ENCODE results near the gene MLIP.
"Not testable (repeated sequence)": the region's sequence is repeated elsewhere in the genome, so short reads cannot be mapped to it uniquely, and the experiment has no call there.

Gene MLIP

DNA sequence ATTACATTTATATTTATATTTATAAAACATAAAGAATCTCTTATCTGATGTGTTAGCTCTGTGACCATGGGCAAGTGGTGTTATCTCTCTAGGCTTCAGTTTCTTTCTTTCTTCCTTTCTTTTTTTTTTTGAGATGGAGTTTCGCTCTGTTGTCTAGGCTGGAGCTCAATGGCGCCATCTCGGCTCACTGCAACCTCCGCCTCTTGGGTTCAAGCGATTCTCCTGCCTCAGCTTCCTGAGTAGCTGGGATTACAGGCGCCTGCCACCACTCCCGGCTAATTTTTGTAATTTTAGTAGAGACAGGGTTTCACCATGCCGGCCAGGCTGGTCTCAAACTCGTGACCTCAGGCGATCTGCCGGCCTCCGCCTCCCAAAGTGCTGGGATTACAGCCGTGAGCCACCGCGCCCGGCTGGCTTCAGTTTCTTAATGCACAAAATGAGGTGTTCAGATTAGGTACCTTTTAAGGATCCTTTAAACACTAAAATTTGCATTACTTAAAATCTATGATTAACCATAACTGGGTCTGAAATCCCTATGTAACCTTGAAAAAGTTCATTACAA lies 92.3 kb downstream of the MLIP start:
- H4K91ac ChIP-seq (ENCODE audit: low read depth, low read length), result not testable (repeated sequence)

DNA sequence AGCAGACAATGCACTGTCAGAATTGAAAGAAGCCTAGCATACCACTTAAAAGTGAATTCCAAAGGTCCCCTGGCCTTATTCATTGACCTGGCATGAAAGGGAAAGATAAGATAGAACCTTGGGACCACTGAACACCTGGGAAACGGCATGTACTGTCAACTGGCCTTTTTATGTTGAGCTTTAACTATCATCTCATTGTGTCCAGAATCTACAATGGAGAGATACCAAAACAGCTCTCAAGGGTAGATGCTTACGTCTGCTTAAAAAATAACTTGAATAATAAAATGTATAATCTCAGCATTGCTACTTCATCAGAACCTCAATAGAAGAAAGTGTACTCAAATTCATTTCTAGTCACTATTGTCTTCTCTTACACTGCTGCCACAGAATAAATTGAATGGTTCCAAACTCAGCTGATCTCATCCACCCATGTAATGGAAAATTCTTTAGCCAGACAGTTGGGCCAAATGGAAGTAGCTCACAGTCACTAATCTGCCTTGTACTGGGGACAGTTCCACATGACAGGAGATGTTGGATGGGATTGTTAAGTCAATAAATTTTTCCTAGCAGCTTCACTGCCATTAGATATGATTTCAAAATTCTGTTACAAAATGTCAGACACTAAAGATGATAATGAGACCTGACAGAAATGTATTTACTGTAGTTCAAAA lies 93.8 kb downstream of the MLIP start:
- H4K12ac ChIP-seq (ENCODE audit: low read depth, low read length), result no peak overlapping the region
- no peak overlapping the region for H2AK5ac ChIP-seq (ENCODE audit: low read length)
- no CpG with 5 or more reads among the region's 2 CpGs for WGBS (ENCODE audit: extremely low coverage, insufficient coverage, insufficient read length)
- no peak overlapping the region for H3K4ac ChIP-seq (ENCODE audit: low read depth, low read length)
- H4K91ac ChIP-seq (ENCODE audit: low read depth, low read length), result no peak overlapping the region
- no peak overlapping the region for H2BK120ac ChIP-seq (ENCODE audit: insufficient read depth, low read length, poor library complexity)
- H3K27ac ChIP-seq (ENCODE audit: low read depth, low read length), result no peak overlapping the region
- no peak overlapping the region for H3K4me2 ChIP-seq (ENCODE audit: low read length)
- H3K9ac ChIP-seq (ENCODE audit: low read length), result no peak overlapping the region
- H3K79me1 ChIP-seq (ENCODE audit: low read length), result no peaks in the 10 kb centered on the region
- DNase-seq, result peak; percentile 39 to 83
- H3K14ac ChIP-seq (ENCODE audit: low read length), result no peak overlapping the region
- H3K23ac ChIP-seq (ENCODE audit: low read length), result no peak overlapping the region
- H3K79me2 ChIP-seq (ENCODE audit: control insufficient read depth, insufficient read depth, low read length, poor library complexity), result no peaks in the 10 kb centered on the region
- no peak overlapping the region for H2BK5ac ChIP-seq (ENCODE audit: low read depth, low read length, poor library complexity)
- no peak overlapping the region for H4K8ac ChIP-seq (ENCODE audit: low read depth, low read length)
- no peak overlapping the region for H3K4me3 ChIP-seq (ENCODE audit: low read depth, low read length)
- H3K4me1 ChIP-seq (ENCODE audit: control insufficient read depth in 1 of 2, insufficient read depth in 2 of 2, low read length in 2 of 2), result peaks cover 0 to 2% of the 10 kb centered on the region in 2 experiments
- H3K27me3 ChIP-seq (ENCODE audit: insufficient read depth, low read length), result no peaks in the 10 kb centered on the region
- H3K36me3 ChIP-seq (ENCODE audit: control insufficient read depth in 1 of 2, insufficient read depth in 2 of 2, low read length in 2 of 2), result no peaks in the 10 kb centered on the region
- no peak overlapping the region for H3K18ac ChIP-seq (ENCODE audit: low read length)
- H2BK12ac ChIP-seq (ENCODE audit: low read length), result no peak overlapping the region
- H2AFZ ChIP-seq (ENCODE audit: insufficient read depth, low read length, poor library complexity), result no peak overlapping the region
- H3K9me3 ChIP-seq (ENCODE audit: insufficient read depth, low read depth, low read length), result no peaks in the 10 kb centered on the region

More for the DNA sequence above, 92.3 kb downstream of the MLIP start:
- not testable (repeated sequence) for H3K4me1 ChIP-seq (ENCODE audit: control insufficient read depth in 1 of 2, insufficient read depth in 2 of 2, low read length in 2 of 2); H3K14ac ChIP-seq (ENCODE audit: low read length); H2AK5ac ChIP-seq (ENCODE audit: low read length); H3K27ac ChIP-seq (ENCODE audit: low read depth, low read length); H3K18ac ChIP-seq (ENCODE audit: low read length); H4K12ac ChIP-seq (ENCODE audit: low read depth, low read length); H3K9me3 ChIP-seq (ENCODE audit: insufficient read depth, low read depth, low read length); H3K23ac ChIP-seq (ENCODE audit: low read length); H2AFZ ChIP-seq (ENCODE audit: insufficient read depth, low read length, poor library complexity); H3K79me1 ChIP-seq (ENCODE audit: low read length); H2BK5ac ChIP-seq (ENCODE audit: low read depth, low read length, poor library complexity); H3K4ac ChIP-seq (ENCODE audit: low read depth, low read length); H3K79me2 ChIP-seq (ENCODE audit: control insufficient read depth, insufficient read depth, low read length, poor library complexity); H2BK12ac ChIP-seq (ENCODE audit: low read length); H2BK120ac ChIP-seq (ENCODE audit: insufficient read depth, low read length, poor library complexity); H4K8ac ChIP-seq (ENCODE audit: low read depth, low read length); H3K9ac ChIP-seq (ENCODE audit: low read length); H3K27me3 ChIP-seq (ENCODE audit: insufficient read depth, low read length); H3K4me3 ChIP-seq (ENCODE audit: low read depth, low read length); H3K4me2 ChIP-seq (ENCODE audit: low read length); H3K36me3 ChIP-seq (ENCODE audit: control insufficient read depth in 1 of 2, insufficient read depth in 2 of 2, low read length in 2 of 2)
- DNase-seq, result peak; percentile 88 to 89
- no CpG with 5 or more reads among the region's 16 CpGs for WGBS (ENCODE audit: extremely low coverage, insufficient coverage, insufficient read length)

DNA sequence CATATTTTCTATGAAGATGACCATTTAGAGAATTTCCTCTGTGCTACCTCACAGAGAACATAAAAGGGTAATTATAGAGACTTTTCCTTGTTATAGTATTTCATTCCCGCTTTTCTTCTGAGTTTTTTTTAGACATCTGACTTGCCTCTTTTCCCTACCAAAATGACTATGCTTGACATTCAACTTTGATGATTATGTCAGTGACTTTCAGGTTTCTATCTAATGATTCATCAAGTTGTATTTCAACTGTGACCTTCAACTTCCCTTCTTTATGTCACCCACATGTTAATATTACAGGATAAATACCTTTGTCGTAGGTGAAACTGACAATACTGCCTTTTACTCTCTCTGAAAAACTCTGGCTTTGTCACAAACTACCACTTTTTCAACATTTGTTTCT lies 95.3 kb downstream of the MLIP start:
- H3K4ac ChIP-seq (ENCODE audit: low read depth, low read length), result no peak overlapping the region
- peaks cover 0 to 2% of the 10 kb centered on the region in 2 experiments for H3K4me1 ChIP-seq (ENCODE audit: control insufficient read depth in 1 of 2, insufficient read depth in 2 of 2, low read length in 2 of 2)
- DNase-seq, result no peak
- H4K8ac ChIP-seq (ENCODE audit: low read depth, low read length), result no peak overlapping the region
- no peak overlapping the region for H3K18ac ChIP-seq (ENCODE audit: low read length)
- no peak overlapping the region for H4K12ac ChIP-seq (ENCODE audit: low read depth, low read length)
- H3K23ac ChIP-seq (ENCODE audit: low read length), result no peak overlapping the region
- no peaks in the 10 kb centered on the region for H3K36me3 ChIP-seq (ENCODE audit: control insufficient read depth in 1 of 2, insufficient read depth in 2 of 2, low read length in 2 of 2)
- H2BK12ac ChIP-seq (ENCODE audit: low read length), result no peak overlapping the region
- no peak overlapping the region for H3K9ac ChIP-seq (ENCODE audit: low read length)
- H3K79me2 ChIP-seq (ENCODE audit: control insufficient read depth, insufficient read depth, low read length, poor library complexity), result no peaks in the 10 kb centered on the region
- H2AK5ac ChIP-seq (ENCODE audit: low read length), result no peak overlapping the region
- H3K27me3 ChIP-seq (ENCODE audit: insufficient read depth, low read length), result no peaks in the 10 kb centered on the region
- H2AFZ ChIP-seq (ENCODE audit: insufficient read depth, low read length, poor library complexity), result no peak overlapping the region
- no peak overlapping the region for H3K4me2 ChIP-seq (ENCODE audit: low read length)
- H4K91ac ChIP-seq (ENCODE audit: low read depth, low read length), result no peak overlapping the region
- no peak overlapping the region for H2BK5ac ChIP-seq (ENCODE audit: low read depth, low read length, poor library complexity)
- no CpG with 5 or more reads among the region's 2 CpGs for WGBS (ENCODE audit: extremely low coverage, insufficient coverage, insufficient read length)
- no peak overlapping the region for H3K27ac ChIP-seq (ENCODE audit: low read depth, low read length)
- H2BK120ac ChIP-seq (ENCODE audit: insufficient read depth, low read length, poor library complexity), result no peak overlapping the region
- no peaks in the 10 kb centered on the region for H3K9me3 ChIP-seq (ENCODE audit: insufficient read depth, low read depth, low read length)
- no peak overlapping the region for H3K4me3 ChIP-seq (ENCODE audit: low read depth, low read length)
- H3K79me1 ChIP-seq (ENCODE audit: low read length), result no peaks in the 10 kb centered on the region
- H3K14ac ChIP-seq (ENCODE audit: low read length), result no peak overlapping the region

DNA sequence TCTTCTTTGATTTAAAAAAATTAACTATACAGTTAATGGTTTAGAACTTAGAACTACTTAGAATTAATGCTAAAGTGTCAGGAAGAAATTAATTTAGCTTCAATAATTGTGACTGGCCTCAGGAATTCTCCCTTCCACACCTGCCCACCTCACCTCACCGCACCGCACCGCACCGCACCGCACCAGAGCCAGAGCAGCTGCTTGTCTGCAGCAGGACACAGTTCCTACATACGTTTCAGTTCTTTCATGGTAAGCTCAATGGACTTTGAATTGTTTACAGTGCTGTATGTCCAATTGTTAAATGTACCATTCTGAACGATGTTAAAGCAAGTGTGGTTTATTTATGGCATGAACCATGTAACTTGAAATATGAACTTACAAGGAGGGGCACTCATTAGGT lies 98.7 kb downstream of the MLIP start:
- H2AFZ ChIP-seq (ENCODE audit: insufficient read depth, low read length, poor library complexity); H3K79me2 ChIP-seq (ENCODE audit: control insufficient read depth, insufficient read depth, low read length, poor library complexity); H3K18ac ChIP-seq (ENCODE audit: low read length); H4K91ac ChIP-seq (ENCODE audit: low read depth, low read length); H3K27ac ChIP-seq (ENCODE audit: low read depth, low read length); H3K4me3 ChIP-seq (ENCODE audit: low read depth, low read length); H3K14ac ChIP-seq (ENCODE audit: low read length); DNase-seq; H3K79me1 ChIP-seq (ENCODE audit: low read length); H3K27me3 ChIP-seq (ENCODE audit: insufficient read depth, low read length); H3K4me2 ChIP-seq (ENCODE audit: low read length); H3K4ac ChIP-seq (ENCODE audit: low read depth, low read length); H3K9ac ChIP-seq (ENCODE audit: low read length); H2AK5ac ChIP-seq (ENCODE audit: low read length); H2BK12ac ChIP-seq (ENCODE audit: low read length); H3K9me3 ChIP-seq (ENCODE audit: insufficient read depth, low read depth, low read length); H2BK5ac ChIP-seq (ENCODE audit: low read depth, low read length, poor library complexity); H3K4me1 ChIP-seq (ENCODE audit: control insufficient read depth in 1 of 2, insufficient read depth in 2 of 2, low read length in 2 of 2); H4K8ac ChIP-seq (ENCODE audit: low read depth, low read length); H4K12ac ChIP-seq (ENCODE audit: low read depth, low read length); H3K36me3 ChIP-seq (ENCODE audit: control insufficient read depth in 1 of 2, insufficient read depth in 2 of 2, low read length in 2 of 2); H2BK120ac ChIP-seq (ENCODE audit: insufficient read depth, low read length, poor library complexity); H3K23ac ChIP-seq (ENCODE audit: low read length): not testable (repeated sequence)
- WGBS (ENCODE audit: extremely low coverage, insufficient coverage, insufficient read length), result no CpG with 5 or more reads among the region's 7 CpGs
